H1 (cell line): ENCODE data around the gene ENPEP. TPM values are rescaled to one million over a fixed set of nuclear protein-coding genes. Genes with fewer than 3 reads are reported as not detected.

ENCODE experiments used
- CTCF ChIA-PET: fragments of 300-600 bp; sonication (Branson Sonifier 250); formaldehyde crosslinking; loops from one replicate; lab custom pipeline; 2021; ENCODE audit not compliant: partially characterized antibody; lab: Charles Lee
- POLR2A ChIA-PET: fragments of 300-600 bp; sonication (Branson Sonifier 250); formaldehyde crosslinking; loops from one replicate; lab custom pipeline; 2021; ENCODE audit warnings: inconsistent platforms; ENCODE audit not compliant: partially characterized antibody; lab: Charles Lee
- DNase-seq, 2 experiments: peaks; one replicate each; pipeline versions ENCODE4 v3.0.0 to v3.0.0-alpha.2; 2010 to 2022; ENCODE audit warnings: low spot score in 2 of 2, low read depth in 1 of 2, mixed read lengths in 1 of 2
- FAIRE-seq: peaks from 2 replicates; lab custom pipeline; 2011; peaks lifted over from hg19 to GRCh38; lab: Jason Lieb, UNC
- H2AFZ ChIP-seq: 2 replicates; pipeline ENCODE4 v1.8.1; 2012; ENCODE audit warnings: low read length, inconsistent platforms
- H2AK5ac ChIP-seq: 2 replicates; pipeline ENCODE4 v1.6.1; 2013; ENCODE audit warnings: low read depth, low read length
- H2BK120ac ChIP-seq: replicated peaks from 2 replicates; pipeline ENCODE3; 2013; ENCODE audit warnings: low read depth, low read length, inconsistent platforms
- H2BK12ac ChIP-seq: 2 replicates; pipeline ENCODE4 v1.6.1; 2013; ENCODE audit warnings: low read depth, low read length
- H2BK15ac ChIP-seq: 2 replicates; pipeline ENCODE4 v1.6.1; 2013; ENCODE audit warnings: low read length
- H2BK20ac ChIP-seq: 2 replicates; pipeline ENCODE4 v1.6.1; 2013; ENCODE audit warnings: low read length
- H2BK5ac ChIP-seq: 2 replicates; pipeline ENCODE4 v1.6.1; 2013; ENCODE audit warnings: low read depth, low read length
- H3K14ac ChIP-seq: 2 replicates; pipeline ENCODE4 v1.6.1; 2013; ENCODE audit warnings: inconsistent platforms; ENCODE audit not compliant: insufficient read length
- H3K18ac ChIP-seq: 2 replicates; pipeline ENCODE4 v1.6.1; 2013; ENCODE audit warnings: low read length; ENCODE audit errors: extremely low read depth
- H3K23ac ChIP-seq: 2 replicates; pipeline ENCODE4 v1.6.1; 2013; ENCODE audit warnings: inconsistent platforms; ENCODE audit not compliant: insufficient read length
- H3K23me2 ChIP-seq: 2 replicates; pipeline ENCODE4 v1.6.1; 2013; ENCODE audit warnings: low read depth, low read length
- H3K27ac ChIP-seq: 2 replicates; pipeline ENCODE4 v1.6.1; 2011; ENCODE audit warnings: low read depth, low read length, inconsistent platforms
- H3K27me3 ChIP-seq, 4 experiments: replicated peaks in 1 of 4; 1 replicate in 1 of 4; 2 replicates in 3 of 4; pipeline versions ENCODE4 v1.6.1 to v1.8.1; 2011 to 2013; ENCODE audit warnings: low read length in 3 of 4, mild to moderate bottlenecking in 3 of 4, inconsistent platforms in 2 of 4, mixed read lengths in 2 of 4, moderate library complexity in 1 of 4; ENCODE audit not compliant: control insufficient read depth in 3 of 4, insufficient read depth in 3 of 4; ENCODE audit errors: extremely low read depth in 1 of 4
- H3K36me3 ChIP-seq, 4 experiments: 2 replicates each; pipeline versions ENCODE4 v1.6.1 to v1.8.1; 2011 to 2013; ENCODE audit warnings: mild to moderate bottlenecking in 4 of 4, low read length in 3 of 4, moderate library complexity in 2 of 4, control low read depth in 1 of 4, inconsistent platforms in 1 of 4; ENCODE audit not compliant: insufficient read depth in 4 of 4, control insufficient read depth in 2 of 4
- H3K4ac ChIP-seq: replicated peaks from 2 replicates; pipeline ENCODE3; 2013; ENCODE audit warnings: low read length, low read depth, mixed read lengths, inconsistent platforms; ENCODE audit not compliant: insufficient read length
- H3K4me1 ChIP-seq, 4 experiments: replicated peaks in 1 of 4; 1 replicate in 1 of 4; 2 replicates in 3 of 4; pipeline versions ENCODE4 v1.6.1 to v1.8.1; 2011 to 2013; ENCODE audit warnings: low read length in 3 of 4, inconsistent platforms in 2 of 4, mixed read lengths in 1 of 4; ENCODE audit not compliant: insufficient read depth in 4 of 4, control insufficient read depth in 3 of 4
- H3K4me2 ChIP-seq, 2 experiments: 2 replicates each; pipeline versions ENCODE4 v1.6.1 to v1.8.1; 2011 to 2013; ENCODE audit warnings: low read depth in 2 of 2, low read length in 2 of 2, control low read depth in 1 of 2, inconsistent platforms in 1 of 2, mild to moderate bottlenecking in 1 of 2; ENCODE audit not compliant: insufficient read depth in 1 of 2
- H3K4me3 ChIP-seq, 4 experiments: fragments of 200-600, 300-600 bp in 1 of 4; sonication (generic), shearing (Covaris generic), sonication (Bioruptor Twin) in 1 of 4; 2 replicates each; pipeline versions ENCODE4 v1.5.1 to v1.8.1; 2011 to 2016; ENCODE audit warnings: low read length in 4 of 4, low read depth in 3 of 4, control low read depth in 2 of 4, inconsistent platforms in 2 of 4, mild to moderate bottlenecking in 2 of 4, mixed read lengths in 1 of 4, moderate library complexity in 1 of 4; ENCODE audit not compliant: insufficient read depth in 2 of 4; ENCODE audit errors: extremely low read depth in 1 of 4
- H3K56ac ChIP-seq: replicated peaks from 2 replicates; pipeline ENCODE3; 2013; ENCODE audit warnings: low read depth, mild to moderate bottlenecking, mixed read lengths, low read length, inconsistent platforms; ENCODE audit not compliant: insufficient read length
- H3K79me1 ChIP-seq: 2 replicates; pipeline ENCODE4 v1.6.1; 2013; ENCODE audit warnings: low read depth, low read length, control low read depth
- H3K79me2 ChIP-seq, 2 experiments: 2 replicates each; pipeline versions ENCODE4 v1.6.1 to v1.8.1; 2012 to 2013; ENCODE audit warnings: low read length in 2 of 2, mild to moderate bottlenecking in 2 of 2, inconsistent platforms in 1 of 2; ENCODE audit not compliant: insufficient read depth in 2 of 2, control insufficient read depth in 1 of 2
- H3K9ac ChIP-seq, 4 experiments: replicated peaks in 1 of 4; 1 replicate in 1 of 4; 2 replicates in 3 of 4; pipeline versions ENCODE4 v1.6.1 to v1.8.1; 2011 to 2013; ENCODE audit warnings: low read depth in 3 of 4, low read length in 3 of 4, control low read depth in 2 of 4, mild to moderate bottlenecking in 2 of 4, moderate library complexity in 2 of 4, inconsistent platforms in 1 of 4; ENCODE audit errors: extremely low read depth in 1 of 4
- H3K9me3 ChIP-seq, 2 experiments: 2 replicates each; pipeline versions ENCODE4 v1.6.1 to v1.8.1; 2012 to 2013; ENCODE audit warnings: mild to moderate bottlenecking in 2 of 2, moderate library complexity in 2 of 2, control low read depth in 1 of 2, inconsistent platforms in 1 of 2, low read depth in 1 of 2, low read length in 1 of 2, mixed read lengths in 1 of 2; ENCODE audit not compliant: insufficient read depth in 2 of 2
- H4K20me1 ChIP-seq, 2 experiments: replicated peaks in 1 of 2; 2 replicates each; pipeline versions ENCODE3 to v1.8.1; 2011 to 2013; ENCODE audit warnings: inconsistent platforms in 2 of 2, low read length in 2 of 2, mild to moderate bottlenecking in 1 of 2; ENCODE audit not compliant: insufficient read depth in 2 of 2, control insufficient read depth in 1 of 2
- H4K5ac ChIP-seq: 2 replicates; pipeline ENCODE4 v1.6.1; 2013; ENCODE audit warnings: low read length, low read depth, mixed read lengths, inconsistent platforms; ENCODE audit not compliant: insufficient read length
- H4K8ac ChIP-seq: 2 replicates; pipeline ENCODE4 v1.8.0; 2013; ENCODE audit warnings: mild to moderate bottlenecking, moderate library complexity, low read length, inconsistent platforms; ENCODE audit not compliant: insufficient read depth; ENCODE audit errors: extremely low read depth
- H4K91ac ChIP-seq: replicated peaks from 2 replicates; pipeline ENCODE3; 2013; ENCODE audit warnings: low read length, mixed read lengths, inconsistent platforms; ENCODE audit not compliant: insufficient read length
- NANOG ChIP-seq: IDR thresholded peaks from 2 replicates; pipeline ENCODE4 v1.6.1; 2011; ENCODE audit warnings: low read length, low read depth, mild to moderate bottlenecking, inconsistent platforms; ENCODE audit not compliant: insufficient read depth, poor library complexity, severe bottlenecking
- TBP ChIP-seq: IDR thresholded peaks from 2 replicates; pipeline ENCODE4 v1.6.1; 2011; ENCODE audit warnings: low read depth, low read length, improper control_type of control experiment
- WGBS, 2 experiments: shearing (Covaris generic) in 1 of 2; methylation state at CpG; one replicate each; pipeline versions ENCODE4 v1.1.6 to v1.1.7; 2013 to 2015; ENCODE audit warnings: low lambda C conversion rate in 2 of 2, mixed read lengths in 2 of 2, inconsistent platforms in 1 of 2, low coverage in 1 of 2, missing lambda C conversion rate in 1 of 2; ENCODE audit not compliant: insufficient replicate concordance in 2 of 2, insufficient coverage in 1 of 2, insufficient read length in 1 of 2; ENCODE audit errors: extremely low coverage in 1 of 2, missing lambda C conversion rate in 1 of 2; 5-methylcytosine and 5-hydroxymethylcytosine counted together
- polyA plus RNA-seq, 7 experiments: library from polyadenylated mRNA; depleted of rRNA in 3 of 7; stranded (reverse) in 5 of 7; unstranded in 2 of 7; fragments of >200 nt in 5 of 7; fragments of 200-250 nt in 2 of 7; gene quantifications; 1 replicate in 5 of 7; 2 replicates in 1 of 7; 4 replicates in 1 of 7; pipeline versions ENCODE4 v1.2.1 to v1.2.3, GENCODE V29; 2011 to 2013; ENCODE audit warnings: missing spikeins in 2 of 7, mixed read lengths in 2 of 7
- total RNA-seq: library from RNA; stranded (reverse); fragmentation: NEBNext Ultra II Directional; extraction: Animal tissue kit (Norgen Biotek cat#: 25700); gene quantifications from 2 replicates; pipeline ENCODE4 v1.2.1, GENCODE V29; 2021

ENPEP gene
- total and polyA plus RNA-seq, 2 of the 8 experiments (the other 6 are each of a cell fraction or from before 2014, with no cell fraction given) = 0.09 to 0.61 TPM

DNA sequence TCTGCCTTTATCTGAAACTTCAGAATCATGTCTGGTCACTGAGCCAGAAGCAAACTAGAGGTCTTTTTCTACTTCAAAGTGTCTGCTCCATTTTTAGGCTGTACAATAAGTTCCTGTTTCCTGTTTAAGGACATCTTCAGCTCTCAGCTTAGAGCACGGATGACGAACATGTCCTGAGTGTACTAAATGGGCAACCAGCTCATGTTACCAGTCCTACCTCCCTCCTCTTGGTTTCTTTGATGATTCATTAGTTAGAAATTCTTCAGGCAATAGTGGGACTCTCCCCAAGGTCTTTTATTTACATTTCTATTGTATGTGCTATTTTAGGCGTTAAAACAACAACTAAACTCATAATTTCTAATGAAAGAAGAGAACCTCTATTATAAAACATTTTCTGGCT, 58.0 kb downstream of the ENPEP start:
- 68% methylated on average over 3 of the region's 3 CpGs; no CpG with 5 or more reads in 1 of the 2 experiments for WGBS, 2 experiments
- Histone ChIP-seq H4K5ac (no peak overlapping the region), H3K27ac (no peak overlapping the region), H2AK5ac (no peak overlapping the region), H3K27me3 (no peaks in the 10 kb centered on the region), H3K56ac (peak overlapping the region; percentile 8), H2BK5ac (no peak overlapping the region), H3K18ac (no peak overlapping the region), H3K79me2 (no peaks in the 10 kb centered on the region), H3K14ac (no peak overlapping the region), H3K4me1 (peaks cover 0 to 2% (median under 1%) of the 10 kb centered on the region in 4 experiments; a peak in 2 of 7 replicates), H2AFZ (0 out of 2 replicates have a peak overlapping the region, but pooled peaks have one; percentile 24), H2BK15ac (no peak overlapping the region), H4K91ac (no peak overlapping the region), H3K4ac (no peak overlapping the region), H3K23me2 (no peaks in the 10 kb centered on the region), H4K20me1 (no peaks in the 10 kb centered on the region), H3K9me3 (peaks cover 0 to 3% of the 10 kb centered on the region in 2 experiments; a peak in 1 of 4 replicates), H3K4me3 (no peak overlapping the region), H3K36me3 (no peaks in the 10 kb centered on the region), H3K4me2 (0 out of 4 replicates have a peak overlapping the region, but pooled peaks of 1 of the 2 experiments have one; percentile 15), H2BK12ac (no peak overlapping the region), H2BK20ac (no peak overlapping the region), H3K79me1 (no peaks in the 10 kb centered on the region), H2BK120ac (no peak overlapping the region), H3K23ac (no peak overlapping the region), H3K9ac (no peak overlapping the region), H4K8ac (no peak overlapping the region)
- TF ChIP-seq NANOG (no peak), TBP (no peak)
- CTCF ChIA-PET = interaction anchor here (1.0 to 7.0 kb wide), 4 partner anchors 9 to 536 kb away, joined by 3 to 34 read pairs (median 6); no protein-coding TSS in a partner anchor
- POLR2A ChIA-PET = no interaction called here
- DNase-seq (no peak), FAIRE-seq (no peak)
